A549 (cell line): ENCODE data around the gene DPM3. TPM values are rescaled to one million over a fixed set of nuclear protein-coding genes. Genes with fewer than 3 reads are reported as not detected.

Experiments
- ATAC-seq, 2 experiments: fragments of 200-7000 bp in 1 of 2; fragments of >200 bp in 1 of 2; cut with Nextera tagmentation in 1 of 2; cut with Tn5 transposase in 1 of 2; 3 replicates each; pipeline versions ENCODE4 v1.8.0 to v1.9.1; 2018 to 2020; ENCODE audit warnings: mild to moderate bottlenecking in 1 of 2, moderate library complexity in 1 of 2
- CTCF ChIA-PET: fragments of 300-600 bp; sonication (Branson Sonifier 250); formaldehyde crosslinking; extraction: SDS; loops from one replicate; lab custom pipeline; 2021; ENCODE audit warnings: antibody characterized with exemption, inconsistent platforms; lab: Yijun Ruan, JAX
- POLR2A ChIA-PET: fragments of 350-600 bp; formaldehyde crosslinking; extraction: SDS; loops from one replicate; lab custom pipeline; 2021; ENCODE audit warnings: antibody characterized with exemption, inconsistent platforms; lab: Yijun Ruan, JAX
- DNase-seq, 2 experiments: peaks; one replicate each; pipeline versions ENCODE4 v3.0.0 to v3.0.0-alpha.2; 2011 to 2016; ENCODE audit warnings: low read depth in 1 of 2, low spot score in 1 of 2
- FAIRE-seq: peaks from 2 replicates; lab custom pipeline; 2011; peaks lifted over from hg19 to GRCh38; lab: Jason Lieb, UNC
- H3K27ac ChIP-seq, 2 experiments: fragments of >200 bp; sonication (Bioruptor Twin); formaldehyde crosslinking; 3 replicates each; pipeline ENCODE4 v1.5.1; 2016 to 2017
- H3K4me1 ChIP-seq: fragments of >200 bp; sonication (Bioruptor Twin); formaldehyde crosslinking; 3 replicates; pipeline ENCODE4 v1.6.1; 2016
- H3K4me2 ChIP-seq: fragments of >200 bp; sonication (Bioruptor Twin); formaldehyde crosslinking; 3 replicates; pipeline ENCODE4 v1.6.1; 2016
- H3K4me3 ChIP-seq: fragments of >200 bp; sonication (Bioruptor Twin); formaldehyde crosslinking; 3 replicates; pipeline ENCODE4 v1.5.1; 2016
- H3K9me3 ChIP-seq: fragments of >200 bp; sonication (Bioruptor Twin); formaldehyde crosslinking; 3 replicates; pipeline ENCODE4 v1.6.1; 2016
- CHD4 ChIP-seq: fragments of 200-600 bp; sonication (generic); IDR thresholded peaks from 2 replicates; pipeline ENCODE4 v1.6.1; 2016; ENCODE audit warnings: antibody characterized with exemption, mild to moderate bottlenecking, borderline replicate concordance
- EP300 ChIP-seq, 2 experiments: fragments of >200 bp; sonication (Bioruptor Twin); formaldehyde crosslinking; IDR thresholded peaks; 2 replicates in 1 of 2; 3 replicates in 1 of 2; pipeline ENCODE4 v1.6.1; 2016 to 2017
- FOXS1 ChIP-seq: fragments of 250-450 bp; sonication (Bioruptor Pico); IDR thresholded peaks from 2 replicates; pipeline ENCODE4 v1.5.0; 2020; ENCODE audit warnings: mild to moderate bottlenecking, moderate library complexity
- HOXB5 ChIP-seq: fragments of 250-450 bp; sonication (Bioruptor Pico); IDR thresholded peaks from 2 replicates; pipeline ENCODE4 v1.5.0; 2020; ENCODE audit warnings: mild to moderate bottlenecking, moderate library complexity
- JUN ChIP-seq, 2 experiments: fragments of >200 bp; sonication (Bioruptor Twin); formaldehyde crosslinking; IDR thresholded peaks; 2 replicates in 1 of 2; 3 replicates in 1 of 2; pipeline ENCODE4 v1.6.1; 2016 to 2017
- JUNB ChIP-seq: fragments of >200 bp; sonication (Bioruptor Twin); formaldehyde crosslinking; IDR thresholded peaks from 2 replicates; pipeline ENCODE4 v1.6.1; 2016
- KDM5A ChIP-seq: fragments of 200-600 bp; sonication (generic); IDR thresholded peaks from 2 replicates; pipeline ENCODE4 v1.6.1; 2016; ENCODE audit warnings: antibody characterized with exemption, mild to moderate bottlenecking
- NPAS2 ChIP-seq: fragments of 250-450 bp; sonication (Bioruptor Pico); IDR thresholded peaks from 2 replicates; pipeline ENCODE4 v1.8.0; 2022; ENCODE audit warnings: mild to moderate bottlenecking, moderate library complexity, borderline replicate concordance
- SMC3 ChIP-seq: fragments of >200 bp; sonication (Bioruptor Twin); formaldehyde crosslinking; IDR thresholded peaks from 3 replicates; pipeline ENCODE4 v1.6.1; 2018; ENCODE audit warnings: inconsistent platforms
- ZC3H11A ChIP-seq: fragments of 450-650 bp; IDR thresholded peaks from 2 replicates; pipeline ENCODE4 v1.6.1; 2014; ENCODE audit warnings: antibody characterized with exemption, mild to moderate bottlenecking
- ZNF302 ChIP-seq: fragments of 250-450 bp; sonication (Bioruptor Pico); IDR thresholded peaks from 2 replicates; pipeline ENCODE4 v1.9.0; 2021; ENCODE audit warnings: inconsistent platforms, mild to moderate bottlenecking, moderate library complexity
- WGBS: methylation state at CpG from one replicate; pipeline ENCODE4 v1.1.6; 2017; ENCODE audit errors: missing lambda C conversion rate; 5-methylcytosine and 5-hydroxymethylcytosine counted together
- polyA plus RNA-seq, 4 experiments: library from polyadenylated mRNA; depleted of rRNA in 3 of 4; stranded (reverse); fragments of >200 nt; fragmentation: RNase III in 1 of 4; extraction: RNeasy Plus Mini Kit Qiagen cat#74134 plus additional on column Dnase treatment in 1 of 4; gene quantifications; 2 replicates in 3 of 4; 3 replicates in 1 of 4; pipeline ENCODE4 v1.2.3, GENCODE V29; 2011 to 2017
- TF ChIP-seq, protein P1 (sequence below): fragments of >200 bp; sonication (Bioruptor Twin); formaldehyde crosslinking; IDR thresholded peaks from 3 replicates; pipeline ENCODE4 v1.6.1; 2016
- TF ChIP-seq, protein P2 (sequence below): fragments of 200-600 bp; sonication (generic); IDR thresholded peaks from 2 replicates; pipeline ENCODE4 v1.6.1; 2016; ENCODE audit warnings: antibody characterized with exemption, mild to moderate bottlenecking, moderate library complexity
- TF ChIP-seq, protein P3 (sequence below): IDR thresholded peaks from 2 replicates; pipeline ENCODE4 v1.6.1; 2012
- TF ChIP-seq, protein P4 (sequence below): fragments of 150-350 bp; IDR thresholded peaks from 2 replicates; pipeline ENCODE4 v1.6.1; 2014; ENCODE audit warnings: low read depth, mild to moderate bottlenecking, low read length
- TF ChIP-seq, protein P5 (sequence below): IDR thresholded peaks from 2 replicates; pipeline ENCODE4 v1.6.1; 2012

DPM3 gene
- polyA plus RNA-seq, 2 of the 4 experiments (the other 2 are of a cell fraction), result 22.8 to 80.3 TPM

DNA sequence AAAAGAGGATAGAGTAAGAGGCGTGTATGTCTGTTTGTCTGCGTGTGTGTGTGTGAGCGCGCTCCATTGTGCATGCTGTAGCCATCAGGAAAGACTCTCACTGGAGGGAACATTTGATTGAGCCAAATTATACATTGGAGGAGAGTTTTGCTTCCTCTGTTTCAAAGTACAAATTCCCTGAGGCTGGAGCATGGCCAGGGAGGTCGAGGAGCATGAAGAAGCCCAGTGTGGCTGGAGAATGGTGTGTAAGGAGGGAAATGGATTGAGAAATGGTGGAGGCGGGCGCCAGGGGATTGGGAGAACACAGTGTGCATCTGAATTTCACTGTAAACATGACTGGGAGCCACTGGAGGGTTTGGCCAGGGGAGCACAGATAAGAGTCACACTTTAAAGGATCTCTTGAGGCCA lies 34.7 kb downstream of the DPM3 start (continued):
- TF ChIP-seq SMC3, result no peak
- no peak for TF ChIP-seq ZNF302 (CRISPR knock-in tag)
- TF ChIP-seq JUN (IDR thresholded peaks at IDR 0.05), result no peak

DNA sequence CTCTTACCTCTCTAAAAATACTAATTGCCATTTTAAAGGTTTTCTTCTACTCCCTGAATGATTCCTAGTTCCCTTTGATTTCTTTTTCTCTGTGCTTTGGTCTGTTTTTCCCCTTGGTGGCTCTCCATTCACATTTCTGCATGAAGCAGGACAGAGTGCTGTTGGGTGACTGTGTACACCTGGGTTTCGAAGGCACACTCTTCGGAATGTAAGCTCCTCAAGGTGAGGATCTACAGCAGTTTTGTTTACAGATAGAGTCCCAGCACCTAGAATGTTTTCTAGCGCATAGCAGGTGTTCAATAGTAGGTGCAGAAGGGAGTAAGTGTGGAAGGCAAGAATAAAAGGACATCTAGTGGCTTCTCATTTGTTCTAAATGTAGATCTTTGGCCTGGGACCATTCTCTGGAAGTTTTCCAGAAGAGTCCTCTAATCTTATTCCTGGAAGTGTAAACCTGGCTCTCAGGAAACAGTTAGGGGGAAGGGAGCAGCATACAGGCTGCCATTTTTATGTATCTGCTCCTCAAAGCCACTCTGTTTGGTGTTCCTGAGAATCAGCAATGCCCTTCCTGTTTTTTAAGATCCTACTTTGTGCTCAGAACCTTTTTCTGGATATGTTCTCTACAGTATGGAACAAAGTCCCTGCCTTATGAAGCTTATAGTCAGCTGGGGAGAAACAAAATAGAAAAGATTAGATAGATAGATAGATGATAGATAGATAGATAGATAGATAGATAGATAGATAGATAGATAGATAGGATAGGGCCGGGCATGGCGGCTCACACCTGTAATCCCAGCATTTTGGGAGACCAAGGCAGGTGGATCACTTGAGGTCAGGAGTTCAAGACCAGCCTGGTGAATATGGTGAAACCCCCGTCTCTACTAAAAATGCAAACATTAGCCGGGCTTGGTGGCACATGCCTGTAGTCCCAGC lies 35.5 kb downstream of the DPM3 start:
- CTCF ChIA-PET, result interaction anchor here (1.1 to 9.2 kb wide), 4 partner anchors 8 to 63 kb away, joined by 5 to 67 read pairs (median 36); no protein-coding TSS in a partner anchor
- POLR2A ChIA-PET, result interaction anchor here (0.7 kb wide), 1 partner anchor 42 kb away, joined by 3 read pairs; no protein-coding TSS in a partner anchor
- no peak overlapping the region for H3K4me2 ChIP-seq
- FAIRE-seq (no peak), DNase-seq (no peak), ATAC-seq (no peak; a peak in 1 of 6 replicates)
- TF ChIP-seq, protein P1, sequence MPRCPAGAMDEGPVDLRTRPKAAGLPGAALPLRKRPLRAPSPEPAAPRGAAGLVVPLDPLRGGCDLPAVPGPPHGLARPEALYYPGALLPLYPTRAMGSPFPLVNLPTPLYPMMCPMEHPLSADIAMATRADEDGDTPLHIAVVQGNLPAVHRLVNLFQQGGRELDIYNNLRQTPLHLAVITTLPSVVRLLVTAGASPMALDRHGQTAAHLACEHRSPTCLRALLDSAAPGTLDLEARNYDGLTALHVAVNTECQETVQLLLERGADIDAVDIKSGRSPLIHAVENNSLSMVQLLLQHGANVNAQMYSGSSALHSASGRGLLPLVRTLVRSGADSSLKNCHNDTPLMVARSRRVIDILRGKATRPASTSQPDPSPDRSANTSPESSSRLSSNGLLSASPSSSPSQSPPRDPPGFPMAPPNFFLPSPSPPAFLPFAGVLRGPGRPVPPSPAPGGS, result no peak
- TF ChIP-seq CHD4 (no peak), JUNB (no peak), HOXB5 (CRISPR knock-in tag) (no peak), NPAS2 (CRISPR knock-in tag) (no peak), KDM5A (no peak), EP300 (IDR thresholded peaks at IDR 0.05) (no peak), ZC3H11A (no peak), FOXS1 (CRISPR knock-in tag) (no peak)
- TF ChIP-seq, protein P2, sequence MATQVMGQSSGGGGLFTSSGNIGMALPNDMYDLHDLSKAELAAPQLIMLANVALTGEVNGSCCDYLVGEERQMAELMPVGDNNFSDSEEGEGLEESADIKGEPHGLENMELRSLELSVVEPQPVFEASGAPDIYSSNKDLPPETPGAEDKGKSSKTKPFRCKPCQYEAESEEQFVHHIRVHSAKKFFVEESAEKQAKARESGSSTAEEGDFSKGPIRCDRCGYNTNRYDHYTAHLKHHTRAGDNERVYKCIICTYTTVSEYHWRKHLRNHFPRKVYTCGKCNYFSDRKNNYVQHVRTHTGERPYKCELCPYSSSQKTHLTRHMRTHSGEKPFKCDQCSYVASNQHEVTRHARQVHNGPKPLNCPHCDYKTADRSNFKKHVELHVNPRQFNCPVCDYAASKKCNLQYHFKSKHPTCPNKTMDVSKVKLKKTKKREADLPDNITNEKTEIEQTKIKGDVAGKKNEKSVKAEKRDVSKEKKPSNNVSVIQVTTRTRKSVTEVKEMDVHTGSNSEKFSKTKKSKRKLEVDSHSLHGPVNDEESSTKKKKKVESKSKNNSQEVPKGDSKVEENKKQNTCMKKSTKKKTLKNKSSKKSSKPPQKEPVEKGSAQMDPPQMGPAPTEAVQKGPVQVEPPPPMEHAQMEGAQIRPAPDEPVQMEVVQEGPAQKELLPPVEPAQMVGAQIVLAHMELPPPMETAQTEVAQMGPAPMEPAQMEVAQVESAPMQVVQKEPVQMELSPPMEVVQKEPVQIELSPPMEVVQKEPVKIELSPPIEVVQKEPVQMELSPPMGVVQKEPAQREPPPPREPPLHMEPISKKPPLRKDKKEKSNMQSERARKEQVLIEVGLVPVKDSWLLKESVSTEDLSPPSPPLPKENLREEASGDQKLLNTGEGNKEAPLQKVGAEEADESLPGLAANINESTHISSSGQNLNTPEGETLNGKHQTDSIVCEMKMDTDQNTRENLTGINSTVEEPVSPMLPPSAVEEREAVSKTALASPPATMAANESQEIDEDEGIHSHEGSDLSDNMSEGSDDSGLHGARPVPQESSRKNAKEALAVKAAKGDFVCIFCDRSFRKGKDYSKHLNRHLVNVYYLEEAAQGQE, result no peak
- TF ChIP-seq, protein P3, sequence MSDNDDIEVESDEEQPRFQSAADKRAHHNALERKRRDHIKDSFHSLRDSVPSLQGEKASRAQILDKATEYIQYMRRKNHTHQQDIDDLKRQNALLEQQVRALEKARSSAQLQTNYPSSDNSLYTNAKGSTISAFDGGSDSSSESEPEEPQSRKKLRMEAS, result no peak
- TF ChIP-seq, protein P4, sequence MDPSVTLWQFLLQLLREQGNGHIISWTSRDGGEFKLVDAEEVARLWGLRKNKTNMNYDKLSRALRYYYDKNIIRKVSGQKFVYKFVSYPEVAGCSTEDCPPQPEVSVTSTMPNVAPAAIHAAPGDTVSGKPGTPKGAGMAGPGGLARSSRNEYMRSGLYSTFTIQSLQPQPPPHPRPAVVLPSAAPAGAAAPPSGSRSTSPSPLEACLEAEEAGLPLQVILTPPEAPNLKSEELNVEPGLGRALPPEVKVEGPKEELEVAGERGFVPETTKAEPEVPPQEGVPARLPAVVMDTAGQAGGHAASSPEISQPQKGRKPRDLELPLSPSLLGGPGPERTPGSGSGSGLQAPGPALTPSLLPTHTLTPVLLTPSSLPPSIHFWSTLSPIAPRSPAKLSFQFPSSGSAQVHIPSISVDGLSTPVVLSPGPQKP, result no peak
- TF ChIP-seq, protein P5, sequence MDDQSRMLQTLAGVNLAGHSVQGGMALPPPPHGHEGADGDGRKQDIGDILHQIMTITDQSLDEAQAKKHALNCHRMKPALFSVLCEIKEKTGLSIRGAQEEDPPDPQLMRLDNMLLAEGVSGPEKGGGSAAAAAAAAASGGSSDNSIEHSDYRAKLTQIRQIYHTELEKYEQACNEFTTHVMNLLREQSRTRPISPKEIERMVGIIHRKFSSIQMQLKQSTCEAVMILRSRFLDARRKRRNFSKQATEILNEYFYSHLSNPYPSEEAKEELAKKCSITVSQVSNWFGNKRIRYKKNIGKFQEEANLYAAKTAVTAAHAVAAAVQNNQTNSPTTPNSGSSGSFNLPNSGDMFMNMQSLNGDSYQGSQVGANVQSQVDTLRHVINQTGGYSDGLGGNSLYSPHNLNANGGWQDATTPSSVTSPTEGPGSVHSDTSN, result no peak
- H3K27ac ChIP-seq, result no peak overlapping the region
- H3K4me3 ChIP-seq, result no peak overlapping the region
- no peaks in the 10 kb centered on the region for H3K9me3 ChIP-seq
- 80% methylated on average over 7 of the region's 7 CpGs for WGBS
- no peaks in the 10 kb centered on the region for H3K4me1 ChIP-seq
